Measurements from ENCODE around the gene EHD4. TPM values are rescaled to one million over a fixed set of nuclear protein-coding genes. Genes with fewer than 3 reads are reported as not detected.

The EHD4 gene
- polyA plus RNA-seq, 10 donors = 23.4 to 37.9 (median 33.7) TPM

DNA sequence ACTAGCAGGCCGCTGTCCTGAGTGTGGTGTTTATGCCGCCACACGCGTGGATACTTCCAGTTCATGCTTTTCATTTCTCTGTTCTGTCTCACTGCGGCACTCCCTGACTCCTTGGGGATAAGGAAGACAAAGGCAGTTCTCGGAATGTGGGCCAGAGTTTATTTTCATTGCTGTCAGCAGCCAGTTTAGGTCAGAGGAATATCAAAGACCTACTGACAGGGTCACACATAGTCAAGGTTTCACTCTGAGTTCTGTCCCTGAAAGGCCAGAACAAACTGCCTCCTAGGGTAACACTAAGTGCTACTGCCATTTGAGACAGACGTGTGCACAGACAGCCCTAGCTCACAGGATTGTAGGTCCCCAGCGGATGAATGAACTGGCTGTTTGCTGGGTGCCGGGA lies 51.2 kb downstream of the EHD4 start:
- DNase-seq = no peak

DNA sequence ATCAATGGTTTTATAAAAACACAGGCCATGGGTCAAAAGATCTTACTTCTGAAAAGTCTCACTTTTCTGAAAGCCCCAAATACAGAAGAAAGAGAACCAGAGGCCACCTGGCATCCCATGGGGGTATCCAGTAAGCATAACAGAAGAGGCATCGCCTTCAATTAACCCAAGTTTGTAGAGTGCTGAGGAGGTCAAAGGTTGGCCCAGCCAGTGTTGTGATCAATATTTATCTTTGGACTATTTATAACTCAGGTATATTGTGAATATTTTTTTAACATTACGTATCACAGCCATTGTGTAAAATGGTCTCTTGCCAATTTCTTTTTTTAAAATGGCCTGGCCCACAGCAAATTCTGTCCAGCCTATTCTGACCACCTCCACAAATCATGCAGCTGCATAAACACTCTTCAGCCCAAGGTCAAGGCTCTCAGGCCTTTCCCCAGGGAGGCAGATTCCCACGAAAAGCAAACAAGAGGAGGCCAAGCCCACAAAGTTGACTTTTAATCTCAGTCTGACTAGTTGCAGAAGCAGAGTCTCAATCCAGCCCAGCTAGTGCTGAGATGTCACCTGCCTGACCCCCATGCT lies 52.3 kb downstream of the EHD4 start:
- DNase-seq = peak; percentile 63 to 80 (median 69)

- DNase-seq = no peak
Observed at GRCh38 chr15:41919201-41919820, 53.0 kb downstream of the EHD4 start.

DNA sequence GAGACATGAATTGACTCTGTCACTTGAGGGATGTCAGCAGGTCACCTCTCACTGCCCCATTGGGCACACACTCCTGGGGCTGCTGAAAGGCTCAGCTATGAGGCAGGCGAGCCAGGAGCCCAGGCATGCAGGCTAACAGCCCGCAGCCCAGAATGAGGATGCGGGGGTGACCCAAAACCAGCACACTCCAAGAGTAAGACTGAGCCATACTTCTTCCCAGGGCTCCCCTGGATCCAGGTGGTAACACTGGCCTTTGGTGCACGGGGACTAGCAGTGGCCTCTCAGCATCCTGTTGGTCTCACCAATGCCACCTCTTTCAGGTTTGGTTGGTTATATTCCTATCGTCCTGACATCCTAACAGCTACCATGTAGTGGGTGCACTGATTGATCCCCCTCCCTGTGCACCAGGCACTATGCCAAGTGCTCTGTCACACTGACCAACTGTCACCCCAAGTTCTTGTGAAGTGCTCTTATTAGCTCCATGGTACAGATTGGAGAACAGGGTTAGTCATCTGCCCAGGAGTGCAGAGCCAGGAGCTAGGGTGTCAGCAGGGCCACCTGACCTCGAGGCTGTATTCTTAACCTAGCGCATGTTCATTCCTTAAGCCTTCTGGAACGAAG lies 53.7 kb downstream of the EHD4 start:
- no peak for DNase-seq

DNA sequence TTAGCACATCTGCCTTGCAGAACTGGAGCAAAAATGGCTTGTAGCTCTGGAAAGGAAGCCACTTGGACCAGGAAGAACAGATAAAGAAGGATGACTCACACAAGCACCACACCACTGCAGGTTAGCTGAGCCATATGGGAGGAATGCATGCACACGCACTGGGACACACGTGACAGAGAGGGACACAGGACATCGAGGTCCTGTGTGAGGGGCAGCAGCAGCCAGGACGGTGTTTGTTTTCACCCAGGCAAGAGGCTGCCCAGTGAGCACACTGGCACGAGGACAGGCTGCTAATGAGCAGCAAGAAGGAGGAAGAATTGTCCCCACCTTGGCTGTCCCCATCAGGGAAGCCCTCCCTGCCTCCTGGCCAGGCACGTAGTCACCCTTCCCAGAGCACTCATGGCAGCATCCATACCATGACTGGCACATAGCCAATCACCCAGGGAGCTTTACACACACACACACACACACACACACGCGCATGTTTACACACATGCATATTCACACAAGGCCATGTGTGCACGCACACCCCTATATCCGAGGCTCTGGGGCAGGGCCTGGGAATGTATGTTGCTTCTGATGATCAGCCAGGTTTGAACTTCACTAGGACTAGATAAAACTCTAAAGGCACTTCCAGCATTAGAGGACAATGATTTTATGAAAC lies 54.5 kb downstream of the EHD4 start:
- no peak for DNase-seq

GRCh38 chr15:41915255-41915994 lies 56.9 kb downstream of the EHD4 start:
- DNase-seq = no peak

DNA sequence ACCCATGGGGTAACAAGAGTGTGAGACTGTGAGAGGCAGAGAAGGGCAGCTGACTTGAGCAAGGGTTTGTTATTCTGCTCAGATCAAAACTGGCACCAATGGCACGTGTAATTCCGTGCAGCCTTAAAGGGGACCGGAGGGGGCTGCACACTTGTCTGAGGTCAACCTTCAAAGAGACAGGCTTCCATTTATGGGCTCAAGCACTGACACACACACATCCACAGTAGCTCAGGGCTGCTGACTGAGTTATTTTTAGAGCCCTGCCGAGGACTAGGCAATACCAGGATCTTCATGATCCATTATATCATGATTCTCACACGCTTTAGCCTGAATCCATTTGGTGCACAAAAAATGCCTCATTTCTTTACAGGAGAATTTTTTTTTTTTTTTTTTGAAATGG lies 57.9 kb downstream of the EHD4 start:
- no peak for DNase-seq

- DNase-seq = no peak
Observed at GRCh38 chr15:41913256-41913655, 59.1 kb downstream of the EHD4 start.

DNA sequence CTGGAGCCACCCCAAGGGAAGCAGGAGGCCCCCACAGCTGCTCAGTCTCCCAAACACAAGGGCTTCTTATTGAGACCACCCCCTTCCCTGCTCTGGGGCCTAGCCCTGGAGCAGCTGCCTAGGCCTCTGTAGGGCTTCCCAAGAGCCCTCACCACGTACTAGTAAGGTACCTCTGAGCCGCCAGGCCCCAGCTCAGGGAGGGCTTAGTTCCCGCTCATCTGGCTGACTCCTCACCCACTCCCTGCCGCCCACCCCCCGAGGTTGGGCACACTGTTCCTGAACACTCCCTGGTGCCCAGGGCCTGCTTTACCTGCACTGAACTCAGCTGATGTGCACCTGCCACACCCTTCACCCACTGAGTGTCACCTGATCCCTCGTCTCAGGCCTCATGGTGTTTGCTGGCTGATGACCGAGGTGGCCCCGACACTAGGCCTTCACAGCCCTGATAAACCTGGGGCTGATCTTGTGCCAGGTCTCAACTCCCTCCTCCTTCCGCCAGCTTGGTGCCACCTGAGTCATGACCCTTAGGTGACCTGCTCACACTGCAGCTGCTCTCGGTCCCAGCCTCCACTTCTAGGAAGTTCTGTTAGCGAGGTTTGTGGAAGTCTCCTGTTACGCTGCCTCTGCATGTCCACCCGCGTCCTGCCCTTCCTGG lies 60.5 kb downstream of the EHD4 start:
- DNase-seq = no peak

DNA sequence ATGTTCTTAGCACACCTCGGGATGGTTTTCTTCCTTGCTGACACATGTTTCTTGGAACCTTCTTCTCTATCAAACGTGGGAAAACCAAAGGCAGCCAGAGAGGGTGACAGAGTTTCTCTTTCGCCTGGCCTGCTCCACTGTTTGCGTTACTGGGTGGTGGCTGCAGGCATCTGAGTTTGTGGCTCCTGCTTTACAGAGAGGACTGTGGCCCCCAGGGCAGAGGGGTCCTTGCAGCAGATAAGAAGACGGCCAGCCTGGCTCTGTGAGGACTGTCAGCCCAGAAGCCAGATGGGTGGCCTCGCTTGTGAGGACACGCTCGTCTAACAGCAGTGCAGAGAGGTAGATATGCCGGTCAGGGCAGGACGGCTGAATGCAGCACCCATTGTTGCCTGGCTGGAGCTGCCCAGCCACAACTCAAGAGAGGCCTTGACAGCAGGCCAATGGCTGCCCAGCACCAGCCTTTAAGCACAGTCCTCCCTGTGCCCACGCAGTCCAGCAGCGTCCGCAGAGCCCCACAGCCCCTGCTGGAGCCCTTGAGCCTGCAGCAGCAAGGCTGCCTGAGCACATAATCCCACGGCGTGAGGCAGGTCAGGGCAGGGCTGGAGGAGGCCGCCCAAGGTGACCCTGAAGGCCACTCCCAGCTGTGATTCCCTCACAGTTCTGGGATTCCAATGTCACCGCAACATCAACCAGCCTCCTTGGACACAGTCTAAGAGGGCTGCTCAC lies 63.5 kb downstream of the EHD4 start:
- no peak for DNase-seq

DNA sequence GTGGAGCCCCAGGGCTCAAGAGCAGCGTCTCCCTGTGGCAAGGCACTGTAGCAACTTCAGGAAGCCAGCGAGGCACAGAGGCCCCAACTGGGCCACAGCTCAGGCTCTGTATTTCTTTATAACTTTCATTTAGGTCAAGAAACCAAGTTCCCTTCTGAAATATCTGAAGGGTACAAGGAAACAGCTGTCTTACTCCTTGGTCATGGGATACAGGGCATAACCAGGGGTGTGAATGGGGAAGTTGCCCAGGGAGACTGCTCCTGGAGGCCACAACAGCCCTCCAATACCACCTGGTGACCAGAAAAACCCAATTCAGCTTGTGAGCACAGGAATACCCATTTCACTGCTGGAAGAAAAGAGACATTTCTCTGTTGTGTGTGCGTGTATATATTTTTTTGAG lies 65.2 kb downstream of the EHD4 start:
- no peak for DNase-seq

DNA sequence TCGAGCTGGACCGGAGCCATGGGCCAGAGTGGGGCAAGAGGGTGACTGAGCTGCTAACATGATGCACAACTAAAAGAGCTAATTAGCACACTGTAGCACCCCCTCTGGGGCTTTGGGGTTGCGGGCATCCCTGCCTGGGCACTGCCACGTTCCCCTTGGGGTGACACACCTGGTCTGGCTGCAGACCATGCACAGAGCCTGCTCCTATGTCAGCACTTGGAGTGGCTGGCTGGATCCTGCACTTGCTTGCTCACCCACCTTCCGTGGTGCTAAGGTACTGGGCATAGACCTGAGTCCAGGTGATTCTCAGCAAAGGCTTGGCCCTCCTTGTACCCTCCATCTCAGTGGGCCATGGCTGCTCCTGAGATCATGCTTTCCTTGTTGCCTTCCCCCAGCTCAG lies 65.7 kb downstream of the EHD4 start:
- no peak for DNase-seq

GRCh38 chr15:41905036-41905793 lies 67.1 kb downstream of the EHD4 start:
- DNase-seq = no peak

DNA sequence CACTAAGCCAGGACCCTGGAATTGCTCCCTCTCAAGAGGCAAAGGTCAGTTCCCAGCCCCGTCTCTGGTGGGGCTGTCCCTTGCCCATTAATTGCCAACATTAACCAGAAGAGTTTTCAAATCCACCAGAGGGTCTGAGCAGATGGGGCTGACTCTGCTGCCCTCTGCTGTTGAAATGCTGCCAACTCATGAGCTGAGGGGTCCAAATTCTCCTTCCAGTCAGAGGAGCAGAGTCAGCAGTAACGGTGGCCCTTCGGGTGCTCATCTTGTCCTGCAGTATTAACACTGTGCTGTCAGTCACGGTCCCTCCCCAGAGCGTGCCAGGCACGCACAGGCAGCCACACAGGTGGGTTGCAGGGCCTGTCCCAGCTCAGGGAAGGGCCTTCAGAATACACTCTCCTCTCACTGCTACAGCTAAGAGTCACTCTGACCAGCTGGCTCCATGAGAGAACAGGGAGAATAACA lies 67.8 kb downstream of the EHD4 start:
- peak; percentile 74 to 88 (median 77) for DNase-seq

- DNase-seq = no peak
Observed at GRCh38 chr15:41903782-41904181, 68.6 kb downstream of the EHD4 start.

GRCh38 chr15:41901431-41901830 lies 70.9 kb downstream of the EHD4 start:
- DNase-seq = no peak

DNA sequence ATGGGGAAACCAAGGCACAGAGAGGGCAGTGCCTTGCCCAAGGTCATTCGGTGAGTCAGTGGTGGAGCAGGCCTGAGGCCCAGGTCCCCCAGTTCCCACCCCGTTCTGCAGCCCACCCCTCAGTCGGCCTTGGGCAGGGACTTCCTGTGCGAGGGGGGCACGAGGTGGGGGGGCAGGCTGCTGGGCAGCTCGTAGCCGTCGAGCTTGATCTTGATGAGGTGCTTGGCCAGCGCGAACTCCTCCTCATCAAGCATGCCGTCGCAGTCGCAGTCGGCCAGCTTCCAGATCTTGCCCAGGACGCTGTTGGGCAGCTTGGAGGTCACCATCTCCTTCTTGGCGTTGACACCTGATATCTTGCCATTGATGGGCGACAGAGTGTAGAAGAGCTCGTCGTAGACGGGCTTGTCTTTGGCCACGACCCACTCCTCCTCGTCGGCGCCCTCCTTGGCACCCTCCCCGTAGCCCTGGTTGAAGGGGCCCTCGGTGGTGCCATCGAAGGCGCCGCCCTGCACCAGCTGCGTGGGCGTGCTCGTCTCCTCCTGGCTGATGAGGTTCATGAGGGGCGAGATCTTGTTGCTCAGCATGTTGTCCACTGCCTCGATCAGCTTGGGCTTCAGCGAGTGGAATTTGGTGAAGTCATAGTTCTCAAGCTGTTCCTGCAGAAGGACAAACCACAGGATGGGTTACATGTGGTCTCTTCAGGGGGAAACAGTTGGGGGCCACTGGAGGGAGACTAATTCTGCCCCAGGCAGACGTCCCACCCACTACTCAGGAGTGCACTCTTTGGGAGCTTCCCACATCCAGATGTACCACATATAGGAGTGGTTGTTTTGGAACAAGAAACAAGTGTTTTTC lies 71.6 kb downstream of the EHD4 start:
- no peak for DNase-seq

GRCh38 chr15:41899854-41900442 lies 72.4 kb downstream of the EHD4 start:
- no peak for DNase-seq

- no peak for DNase-seq
Observed at GRCh38 chr15:41897363-41897799, 75.0 kb downstream of the EHD4 start.
